Activated B cell treated with CpG ODN at 0.5 μM for 24 hours (primary cell): ENCODE measurements around the gene OSBPL6. TPM values are rescaled to one million over a fixed set of nuclear protein-coding genes. Genes with fewer than 3 reads are reported as not detected.

Experiments
- ATAC-seq: fragments of 200-7000 bp; cut with Tn5 transposase; one replicate; pipeline ENCODE4 v1.10.0; 2021; ENCODE audit warnings: low read depth, mild to moderate bottlenecking, moderate library complexity
- CTCF ChIA-PET: fragments of 350-600 bp; sonication (Branson Sonifier 250); formaldehyde crosslinking; loops from one replicate; lab custom pipeline; 2021; ENCODE audit warnings: antibody characterized with exemption; lab: Charles Lee
- POLR2A ChIA-PET: fragments of 350-600 bp; sonication (Branson Sonifier 250); formaldehyde crosslinking; loops from one replicate; lab custom pipeline; 2021; ENCODE audit warnings: antibody characterized with exemption; lab: Charles Lee
- DNase-seq: peaks from one replicate; pipeline ENCODE4 v3.0.0; 2022
- H3K27ac Mint-ChIP-seq: one replicate; pipeline ENCODE4 v1.8.0; 2020; ENCODE audit warnings: mixed read lengths
- H3K27me3 Mint-ChIP-seq: one replicate; pipeline ENCODE4 v1.8.0; 2021; ENCODE audit warnings: mixed read lengths
- H3K36me3 Mint-ChIP-seq: one replicate; pipeline ENCODE4 v1.8.0; 2021; ENCODE audit warnings: low read depth, mixed read lengths
- H3K4me1 Mint-ChIP-seq: one replicate; pipeline ENCODE4 v1.8.0; 2021; ENCODE audit warnings: mixed read lengths
- H3K4me3 Mint-ChIP-seq: one replicate; pipeline ENCODE4 v1.8.0; 2020; ENCODE audit warnings: mild to moderate bottlenecking, mixed read lengths
- H3K9me3 Mint-ChIP-seq: one replicate; pipeline ENCODE4 v1.8.0; 2020; ENCODE audit warnings: mixed read lengths
- intact Hi-C: fragments of 100-400 bp; cut with micrococcal nuclease; formaldehyde crosslinking; loops from one replicate; pipeline ENCODE4 v1.15.1; 2024
- total RNA-seq: library from RNA; stranded (reverse); gene quantifications from 2 replicates; pipeline ENCODE4 v1.2.3, GENCODE V29; 2022
- TF ChIP-seq, protein P1 (sequence below): fragments of 200-600 bp; IDR thresholded peaks from one replicate; pipeline ENCODE4 v1.8.0; 2022; ENCODE audit warnings: antibody characterized with exemption, mild to moderate bottlenecking

The OSBPL6 gene
- total RNA-seq, 1 donor from 2014 or later, result not detected

DNA sequence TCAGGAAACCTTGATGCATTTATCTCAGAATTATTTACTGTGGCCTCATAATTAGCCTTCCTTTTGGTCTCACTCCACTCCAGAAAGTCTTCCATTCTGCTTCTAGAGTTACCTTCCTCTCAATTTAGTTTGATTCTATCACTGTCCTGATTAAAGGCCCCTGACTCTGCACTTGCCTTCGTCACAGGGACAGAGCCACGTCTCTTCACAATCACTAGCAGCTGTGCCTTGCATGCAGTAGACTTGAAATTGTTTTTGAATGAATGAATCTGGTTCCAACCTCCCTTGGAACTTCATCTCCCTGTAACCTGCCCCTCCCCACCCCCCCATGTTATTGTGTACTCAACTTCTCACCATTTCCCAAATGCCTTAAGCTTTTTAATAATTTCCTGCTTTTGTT is 52.4 kb downstream of the OSBPL6 start:
- Mint-ChIP-seq H3K36me3 (no peaks in the 10 kb centered on the region), H3K27ac (no peak overlapping the region), H3K4me3 (no peak overlapping the region), H3K4me1 (no peaks in the 10 kb centered on the region), H3K9me3 (no peaks in the 10 kb centered on the region), H3K27me3 (peaks cover 8% of the 10 kb centered on the region)
- no peak for DNase-seq
- intact Hi-C loops, result no loop called here
- TF ChIP-seq, protein P1, sequence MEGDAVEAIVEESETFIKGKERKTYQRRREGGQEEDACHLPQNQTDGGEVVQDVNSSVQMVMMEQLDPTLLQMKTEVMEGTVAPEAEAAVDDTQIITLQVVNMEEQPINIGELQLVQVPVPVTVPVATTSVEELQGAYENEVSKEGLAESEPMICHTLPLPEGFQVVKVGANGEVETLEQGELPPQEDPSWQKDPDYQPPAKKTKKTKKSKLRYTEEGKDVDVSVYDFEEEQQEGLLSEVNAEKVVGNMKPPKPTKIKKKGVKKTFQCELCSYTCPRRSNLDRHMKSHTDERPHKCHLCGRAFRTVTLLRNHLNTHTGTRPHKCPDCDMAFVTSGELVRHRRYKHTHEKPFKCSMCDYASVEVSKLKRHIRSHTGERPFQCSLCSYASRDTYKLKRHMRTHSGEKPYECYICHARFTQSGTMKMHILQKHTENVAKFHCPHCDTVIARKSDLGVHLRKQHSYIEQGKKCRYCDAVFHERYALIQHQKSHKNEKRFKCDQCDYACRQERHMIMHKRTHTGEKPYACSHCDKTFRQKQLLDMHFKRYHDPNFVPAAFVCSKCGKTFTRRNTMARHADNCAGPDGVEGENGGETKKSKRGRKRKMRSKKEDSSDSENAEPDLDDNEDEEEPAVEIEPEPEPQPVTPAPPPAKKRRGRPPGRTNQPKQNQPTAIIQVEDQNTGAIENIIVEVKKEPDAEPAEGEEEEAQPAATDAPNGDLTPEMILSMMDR, result no peak
- no peak for ATAC-seq
- POLR2A ChIA-PET, result no interaction called here
- CTCF ChIA-PET, result no interaction called here

GRCh38 chr2:178247250-178247649 is 52.9 kb downstream of the OSBPL6 start:
- TF ChIP-seq, protein P1, result no peak
- Mint-ChIP-seq H3K36me3 (no peaks in the 10 kb centered on the region), H3K27me3 (peaks cover 6% of the 10 kb centered on the region), H3K4me3 (no peak overlapping the region), H3K27ac (no peak overlapping the region), H3K9me3 (no peaks in the 10 kb centered on the region), H3K4me1 (no peaks in the 10 kb centered on the region)
- CTCF ChIA-PET, result no interaction called here
- no peak for DNase-seq
- intact Hi-C loops, result no loop called here
- no peak for ATAC-seq
- POLR2A ChIA-PET, result no interaction called here

DNA sequence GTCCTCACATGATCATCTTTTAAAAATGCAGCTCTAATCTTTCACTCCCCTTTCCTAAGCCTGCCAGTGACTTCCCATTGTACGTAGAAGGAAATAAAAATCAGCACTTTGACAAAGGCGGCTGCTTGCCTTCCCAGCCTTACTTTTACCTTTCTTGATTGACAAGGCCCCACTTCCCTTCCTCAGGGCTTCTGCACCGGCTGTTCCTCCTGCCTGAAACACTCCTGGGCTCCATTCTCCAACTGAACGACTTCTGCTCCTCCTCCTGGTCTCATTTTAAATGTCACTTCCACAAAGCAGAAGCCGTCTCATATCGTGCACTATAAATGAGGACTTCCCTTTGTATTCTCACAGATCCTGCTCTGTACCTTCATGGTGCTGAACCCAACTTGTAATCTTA is 56.1 kb downstream of the OSBPL6 start:
- DNase-seq, result no peak
- Mint-ChIP-seq H3K4me1 (no peaks in the 10 kb centered on the region), H3K4me3 (no peak overlapping the region), H3K27ac (no peak overlapping the region), H3K27me3 (peaks cover 5% of the 10 kb centered on the region), H3K36me3 (no peaks in the 10 kb centered on the region), H3K9me3 (no peaks in the 10 kb centered on the region)
- intact Hi-C loops, result no loop called here
- TF ChIP-seq, protein P1, result no peak
- no peak for ATAC-seq
- CTCF ChIA-PET, result no interaction called here
- POLR2A ChIA-PET, result no interaction called here

GRCh38 chr2:178251151-178251955 is 57.0 kb downstream of the OSBPL6 start:
- ATAC-seq (no peak), DNase-seq (no peak)
- Mint-ChIP-seq H3K9me3 (no peaks in the 10 kb centered on the region), H3K27ac (no peak overlapping the region), H3K4me1 (no peaks in the 10 kb centered on the region), H3K4me3 (no peak overlapping the region), H3K36me3 (no peaks in the 10 kb centered on the region), H3K27me3 (peaks cover 5% of the 10 kb centered on the region)
- CTCF ChIA-PET, result no interaction called here
- TF ChIP-seq, protein P1, result no peak
- POLR2A ChIA-PET, result no interaction called here
- intact Hi-C loops, result no loop called here

DNA sequence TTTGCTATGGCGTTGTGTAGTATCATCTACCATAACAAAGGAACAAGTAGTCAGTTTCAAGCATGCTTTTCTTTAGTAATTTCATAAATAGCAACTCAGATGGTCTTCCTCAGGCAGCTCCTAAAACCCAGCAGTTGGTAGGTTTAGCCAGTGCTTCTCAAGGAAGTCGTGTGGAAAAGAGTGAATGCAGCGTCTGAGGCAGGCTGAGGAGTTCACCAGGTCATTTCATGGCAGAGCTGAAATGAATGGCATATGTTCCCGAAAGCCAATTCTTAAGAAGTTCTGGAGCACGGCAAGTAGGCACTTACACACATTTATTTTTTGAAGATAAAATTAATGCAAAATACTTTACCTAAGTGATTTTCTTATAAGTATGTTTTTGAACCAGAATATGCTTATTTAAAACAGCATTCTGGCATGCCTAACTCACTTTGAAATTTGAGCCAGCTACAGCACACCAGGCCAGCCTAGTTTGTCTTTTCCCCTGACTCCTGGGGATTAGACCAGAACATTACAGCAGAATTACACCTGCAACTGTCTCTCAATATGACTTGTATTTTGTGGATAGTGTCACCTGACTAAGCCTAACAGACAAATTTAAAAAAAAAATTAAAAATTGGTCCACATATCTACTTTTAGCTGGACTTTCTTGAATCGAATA is 62.2 kb downstream of the OSBPL6 start:
- intact Hi-C loops, result no loop called here
- no peak overlapping the region for H3K4me3 Mint-ChIP-seq
- no peaks in the 10 kb centered on the region for H3K36me3 Mint-ChIP-seq
- ATAC-seq (no peak), DNase-seq (no peak)
- H3K4me1 Mint-ChIP-seq, result no peaks in the 10 kb centered on the region
- TF ChIP-seq, protein P1, result no peak
- ChIA-PET POLR2A (no interaction called here), CTCF (no interaction called here)
- H3K9me3 Mint-ChIP-seq, result no peaks in the 10 kb centered on the region
- no peak overlapping the region for H3K27ac Mint-ChIP-seq
- peaks cover 2% of the 10 kb centered on the region for H3K27me3 Mint-ChIP-seq
